DMS53 (cell line): ENCODE measurements around the gene IGFALS.

Experiments used
- DNase-seq: peaks from one replicate; lab custom pipeline; 2025; lab: John Stamatoyannopoulos, UW

The IGFALS gene

GRCh38 chr16:1790261-1790610 is 3.3 kb downstream of the IGFALS start:
- no peak for DNase-seq

- DNase-seq: no peak
Measured at GRCh38 chr16:1789643-1790045, 3.9 kb downstream of the IGFALS start.

GRCh38 chr16:1788708-1789100 is 4.8 kb downstream of the IGFALS start:
- DNase-seq: no peak

GRCh38 chr16:1788095-1788707 is 5.3 kb downstream of the IGFALS start:
- DNase-seq: no peak

- DNase-seq: no peak
Measured at GRCh38 chr16:1787322-1788094, 6.0 kb downstream of the IGFALS start.

GRCh38 chr16:1787056-1787321 is 6.5 kb downstream of the IGFALS start:
- no peak for DNase-seq

GRCh38 chr16:1786242-1787055 is 7.1 kb downstream of the IGFALS start:
- no peak for DNase-seq

GRCh38 chr16:1785846-1786170 is 7.7 kb downstream of the IGFALS start:
- DNase-seq: no peak

- no peak for DNase-seq
Measured at GRCh38 chr16:1784977-1785845, 8.3 kb downstream of the IGFALS start.

- DNase-seq: peak; percentile 99
Measured at GRCh38 chr16:1782408-1783264, 10.9 kb downstream of the IGFALS start, which contains the start of the genes NUBP2 and SPSB3. Gene NUBP2 (plus strand): TSS chr16:1782960. CDS start chr16:1783021, 61 bp downstream. Gene SPSB3 (minus strand): TSS chr16:1782571. CDS start chr16:1781483, 1,088 bp downstream.

- DNase-seq: peak; percentile 67
Measured at GRCh38 chr16:1781758-1782407, 11.6 kb downstream of the IGFALS start.

- no peak for DNase-seq
Measured at GRCh38 chr16:1781254-1781653, 12.3 kb downstream of the IGFALS start.

- DNase-seq: no peak
Measured at GRCh38 chr16:1780677-1781072, 12.8 kb downstream of the IGFALS start.

GRCh38 chr16:1779741-1780676 is 13.5 kb downstream of the IGFALS start:
- DNase-seq: no peak

GRCh38 chr16:1779234-1779701 is 14.2 kb downstream of the IGFALS start:
- no peak for DNase-seq

GRCh38 chr16:1778200-1779179 is 15.0 kb downstream of the IGFALS start:
- DNase-seq: no peak

GRCh38 chr16:1777375-1778199 is 15.9 kb downstream of the IGFALS start:
- peak; percentile 20 for DNase-seq
